Measurements from ENCODE around the gene UBN1.

- TF ChIP-seq CTCF (IDR thresholded peaks at IDR 0.05): no peak
- TF ChIP-seq POLR2A (IDR thresholded peaks at IDR 0.05): no peak
These were observed 35.5 kb downstream of the UBN1 start for GRCh38 chr16:4882633-4883285.
